ENCODE data around the gene SEMA7A. TPM values are rescaled to one million over a fixed set of nuclear protein-coding genes. Genes with fewer than 3 reads are reported as not detected.
A peak's percentile ranks its signal among the peaks of the same experiment; 100 is the strongest.

SEMA7A gene
- polyA plus RNA-seq, 1 donor from 2014 or later: 5.0 TPM

- Mint-ChIP-seq H3K27me3 (no peaks in the 10 kb centered on the region), H3K9me3 (no peaks in the 10 kb centered on the region), H3K4me1 (peaks cover 26 to 35% (median 34%) of the 10 kb centered on the region in 3 donors), H3K36me3 (peaks cover 7% of the 10 kb centered on the region), H3K4me3 (no peak overlapping the region), H3K27ac (peak overlapping the region in 2 of 3 donors; percentile 34 to 65)
Observed at GRCh38 chr15:74408385-74408784, 25.4 kb downstream of the SEMA7A start.

- Mint-ChIP-seq H3K27me3 (no peaks in the 10 kb centered on the region), H3K27ac (peak overlapping the region in 2 of 3 donors; percentile 54 to 71), H3K36me3 (peaks cover 2% of the 10 kb centered on the region), H3K4me1 (peaks cover 36 to 47% (median 45%) of the 10 kb centered on the region in 3 donors), H3K4me3 (peak overlapping the region in 1 of 4 donors; percentile 27), H3K9me3 (no peaks in the 10 kb centered on the region)
Observed at GRCh38 chr15:74406992-74407705, 26.6 kb downstream of the SEMA7A start.

- Mint-ChIP-seq H3K4me3 (peak overlapping the region in 2 of 4 donors; percentile 0 to 56), H3K9me3 (no peaks in the 10 kb centered on the region), H3K36me3 (peaks cover 2% of the 10 kb centered on the region), H3K27me3 (no peaks in the 10 kb centered on the region), H3K27ac (peak overlapping the region in 2 of 3 donors; percentile 54 to 71), H3K4me1 (peaks cover 41 to 53% (median 52%) of the 10 kb centered on the region in 3 donors)
Observed at GRCh38 chr15:74406517-74406916, 27.2 kb downstream of the SEMA7A start.

GRCh38 chr15:74405823-74406222 lies 27.9 kb downstream of the SEMA7A start:
- Mint-ChIP-seq H3K4me3 (peak overlapping the region in 2 of 4 donors; percentile 56 to 65), H3K4me1 (peaks cover 45 to 60% (median 57%) of the 10 kb centered on the region in 3 donors), H3K27ac (peak overlapping the region; percentile 39 to 94 (median 54)), H3K9me3 (no peaks in the 10 kb centered on the region), H3K36me3 (peaks cover 2% of the 10 kb centered on the region), H3K27me3 (no peaks in the 10 kb centered on the region)

- H3K27ac Mint-ChIP-seq: peak overlapping the region; percentile 74 to 94 (median 90)
- peaks cover 2% of the 10 kb centered on the region for H3K36me3 Mint-ChIP-seq
- H3K27me3 Mint-ChIP-seq: no peaks in the 10 kb centered on the region
- H3K4me3 Mint-ChIP-seq: peak overlapping the region; percentile 71 to 85 (median 74)
- no peaks in the 10 kb centered on the region for H3K9me3 Mint-ChIP-seq
- H3K4me1 Mint-ChIP-seq: peaks cover 49 to 69% (median 67%) of the 10 kb centered on the region in 3 donors
Observed at GRCh38 chr15:74403991-74404563, 29.7 kb downstream of the SEMA7A start.

- H3K4me1 Mint-ChIP-seq: peaks cover 49 to 71% (median 70%) of the 10 kb centered on the region in 3 donors
- peaks cover 2% of the 10 kb centered on the region for H3K36me3 Mint-ChIP-seq
- no peaks in the 10 kb centered on the region for H3K9me3 Mint-ChIP-seq
- peak overlapping the region; percentile 74 to 94 (median 90) for H3K27ac Mint-ChIP-seq
- peak overlapping the region; percentile 71 to 85 (median 74) for H3K4me3 Mint-ChIP-seq
- H3K27me3 Mint-ChIP-seq: no peaks in the 10 kb centered on the region
Observed at GRCh38 chr15:74403588-74403919, 30.2 kb downstream of the SEMA7A start.

GRCh38 chr15:74402873-74403587 lies 30.7 kb downstream of the SEMA7A start:
- Mint-ChIP-seq H3K9me3 (no peaks in the 10 kb centered on the region), H3K4me1 (peaks cover 49 to 74% (median 73%) of the 10 kb centered on the region in 3 donors), H3K36me3 (peaks cover 2% of the 10 kb centered on the region), H3K27ac (peak overlapping the region; percentile 74 to 94 (median 90)), H3K27me3 (no peaks in the 10 kb centered on the region), H3K4me3 (peak overlapping the region; percentile 71 to 85 (median 74))

- Mint-ChIP-seq H3K27ac (peak overlapping the region; percentile 35 to 94 (median 74)), H3K4me1 (peaks cover 49 to 80% (median 80%) of the 10 kb centered on the region in 3 donors), H3K36me3 (peaks cover 2% of the 10 kb centered on the region), H3K4me3 (peak overlapping the region; percentile 34 to 85 (median 72)), H3K9me3 (no peaks in the 10 kb centered on the region), H3K27me3 (no peaks in the 10 kb centered on the region)
Observed at GRCh38 chr15:74402337-74402841, 31.4 kb downstream of the SEMA7A start.

- Mint-ChIP-seq H3K9me3 (no peaks in the 10 kb centered on the region), H3K4me3 (peak overlapping the region in 3 of 4 donors; percentile 44 to 88 (median 71)), H3K27ac (peak overlapping the region; percentile 74 to 94 (median 78)), H3K4me1 (peaks cover 47 to 82% (median 79%) of the 10 kb centered on the region in 3 donors), H3K36me3 (no peaks in the 10 kb centered on the region), H3K27me3 (no peaks in the 10 kb centered on the region)
Observed at GRCh38 chr15:74400915-74401757, 32.6 kb downstream of the SEMA7A start.

GRCh38 chr15:74400313-74400860 lies 33.4 kb downstream of the SEMA7A start:
- Mint-ChIP-seq H3K27ac (peak overlapping the region; percentile 74 to 94 (median 78)), H3K9me3 (no peaks in the 10 kb centered on the region), H3K4me3 (peak overlapping the region in 3 of 4 donors; percentile 44 to 88 (median 71)), H3K27me3 (no peaks in the 10 kb centered on the region), H3K36me3 (no peaks in the 10 kb centered on the region), H3K4me1 (peaks cover 45 to 81% (median 79%) of the 10 kb centered on the region in 3 donors)

GRCh38 chr15:74399511-74400312 lies 34.0 kb downstream of the SEMA7A start:
- peaks cover 49 to 86% (median 81%) of the 10 kb centered on the region in 3 donors for H3K4me1 Mint-ChIP-seq
- H3K4me3 Mint-ChIP-seq: peak overlapping the region in 3 of 4 donors; percentile 12 to 88 (median 67)
- no peaks in the 10 kb centered on the region for H3K27me3 Mint-ChIP-seq
- H3K36me3 Mint-ChIP-seq: no peaks in the 10 kb centered on the region
- peak overlapping the region; percentile 39 to 94 (median 90) for H3K27ac Mint-ChIP-seq
- no peaks in the 10 kb centered on the region for H3K9me3 Mint-ChIP-seq

- Mint-ChIP-seq H3K4me1 (peaks cover 49 to 86% (median 81%) of the 10 kb centered on the region in 3 donors), H3K27ac (peak overlapping the region in 2 of 3 donors; percentile 90 to 94), H3K36me3 (no peaks in the 10 kb centered on the region), H3K9me3 (no peaks in the 10 kb centered on the region), H3K4me3 (peak overlapping the region in 2 of 4 donors; percentile 12 to 53), H3K27me3 (no peaks in the 10 kb centered on the region)
Observed at GRCh38 chr15:74399100-74399499, 34.7 kb downstream of the SEMA7A start.

GRCh38 chr15:74398183-74398582 lies 35.6 kb downstream of the SEMA7A start:
- Mint-ChIP-seq H3K4me3 (peak overlapping the region; percentile 59 to 89 (median 69)), H3K36me3 (no peaks in the 10 kb centered on the region), H3K4me1 (peaks cover 47 to 87% (median 82%) of the 10 kb centered on the region in 3 donors), H3K27me3 (no peaks in the 10 kb centered on the region), H3K27ac (peak overlapping the region; percentile 81 to 99 (median 90)), H3K9me3 (no peaks in the 10 kb centered on the region)

Measured in IgD-negative memory B cell (primary cell).